Mononuclear cell (primary cell): ENCODE data around the gene RGMB. TPM values are rescaled to one million over a fixed set of nuclear protein-coding genes. Genes with fewer than 3 reads are reported as not detected.
A peak's percentile ranks its signal among the peaks of the same experiment; 100 is the strongest.
"Not testable (repeated sequence)": the region's sequence is repeated elsewhere in the genome, so short reads cannot be mapped to it uniquely, and the experiment has no call there.

Source experiments
- H3K27me3 ChIP-seq: 2 replicates; pipeline ENCODE4 v1.6.0; 2011; ENCODE audit warnings: low read length, control low read depth; ENCODE audit not compliant: insufficient read depth
- H3K4me1 ChIP-seq: 2 replicates; pipeline ENCODE4 v1.5.1; 2011; ENCODE audit warnings: mild to moderate bottlenecking, low read length, control low read depth; ENCODE audit not compliant: insufficient read depth
- H3K4me3 ChIP-seq: 2 replicates; pipeline ENCODE4 v1.5.1; 2011; ENCODE audit warnings: mild to moderate bottlenecking, low read length, moderate library complexity
- H3K9me3 ChIP-seq: 2 replicates; pipeline ENCODE4 v1.5.1; 2011; ENCODE audit warnings: low read depth, mild to moderate bottlenecking, control low read depth, low read length
- total RNA-seq: library from RNA; depleted of rRNA; stranded (reverse); fragments of >200 nt; gene quantifications from one replicate; pipeline ENCODE4 v1.2.3, GENCODE V29; 2012

RGMB gene
- total RNA-seq, result 21.3 TPM

GRCh38 chr5:98773464-98774191 is at the start of gene RGMB:
Gene RGMB (plus strand): TSS chr5:98773663. CDS start chr5:98774071, 408 bp downstream.
- Histone ChIP-seq H3K4me3 (peak within 1 kb of the TSS; percentile 54), H3K27me3 (peaks cover 78% of the 10 kb centered on the region), H3K4me1 (peaks cover 54% of the 10 kb centered on the region), H3K9me3 (no peaks in the 10 kb centered on the region)

GRCh38 chr5:98726258-98726657 is 47.2 kb upstream of the RGMB start:
- Histone ChIP-seq H3K9me3 (no peaks in the 10 kb centered on the region), H3K27me3 (no peaks in the 10 kb centered on the region), H3K4me1 (no peaks in the 10 kb centered on the region), H3K4me3 (no peak overlapping the region)

GRCh38 chr5:98727686-98728085 is 45.8 kb upstream of the RGMB start:
- Histone ChIP-seq H3K4me1 (no peaks in the 10 kb centered on the region), H3K9me3 (no peaks in the 10 kb centered on the region), H3K4me3 (no peak overlapping the region), H3K27me3 (no peaks in the 10 kb centered on the region)

- Histone ChIP-seq H3K4me3 (no peak overlapping the region), H3K4me1 (no peaks in the 10 kb centered on the region), H3K9me3 (no peaks in the 10 kb centered on the region), H3K27me3 (peaks cover 3% of the 10 kb centered on the region)
Measured at GRCh38 chr5:98734646-98735045, 38.8 kb upstream of the RGMB start.

GRCh38 chr5:98735806-98736507 is 37.5 kb upstream of the RGMB start:
- H3K27me3 ChIP-seq, result peaks cover 3% of the 10 kb centered on the region
- no peaks in the 10 kb centered on the region for H3K4me1 ChIP-seq
- no peak overlapping the region for H3K4me3 ChIP-seq
- H3K9me3 ChIP-seq, result no peaks in the 10 kb centered on the region

- Histone ChIP-seq H3K4me3 (no peak overlapping the region), H3K27me3 (peaks cover 3% of the 10 kb centered on the region), H3K4me1 (no peaks in the 10 kb centered on the region), H3K9me3 (no peaks in the 10 kb centered on the region)
Measured at GRCh38 chr5:98736753-98737152, 36.7 kb upstream of the RGMB start.

GRCh38 chr5:98737441-98737840 is 36.0 kb upstream of the RGMB start:
- H3K9me3 ChIP-seq, H3K4me1 ChIP-seq, H3K27me3 ChIP-seq, H3K4me3 ChIP-seq: not testable (repeated sequence)

- not testable (repeated sequence) for H3K27me3 ChIP-seq, H3K9me3 ChIP-seq, H3K4me1 ChIP-seq, H3K4me3 ChIP-seq
Measured at GRCh38 chr5:98738481-98739149, 34.8 kb upstream of the RGMB start.

GRCh38 chr5:98741926-98742325 is 31.5 kb upstream of the RGMB start:
- Histone ChIP-seq H3K4me1 (no peaks in the 10 kb centered on the region), H3K9me3 (no peaks in the 10 kb centered on the region), H3K27me3 (peaks cover 2% of the 10 kb centered on the region), H3K4me3 (no peak overlapping the region)

GRCh38 chr5:98742396-98743073 is 30.9 kb upstream of the RGMB start:
- Histone ChIP-seq H3K27me3 (peaks cover 2% of the 10 kb centered on the region), H3K4me3 (no peak overlapping the region), H3K4me1 (no peaks in the 10 kb centered on the region), H3K9me3 (no peaks in the 10 kb centered on the region)

- H3K9me3 ChIP-seq, H3K27me3 ChIP-seq, H3K4me3 ChIP-seq, H3K4me1 ChIP-seq: not testable (repeated sequence)
Measured at GRCh38 chr5:98748259-98748658, 25.2 kb upstream of the RGMB start.

- no peaks in the 10 kb centered on the region for H3K9me3 ChIP-seq
Measured at GRCh38 chr5:98749046-98749445, 24.4 kb upstream of the RGMB start.

GRCh38 chr5:98750693-98751092 is 22.8 kb upstream of the RGMB start:
- H3K4me1 ChIP-seq, result no peaks in the 10 kb centered on the region
- no peaks in the 10 kb centered on the region for H3K9me3 ChIP-seq
- no peaks in the 10 kb centered on the region for H3K27me3 ChIP-seq

More at GRCh38 chr5:98749046-98749445, 24.4 kb upstream of the RGMB start:
- no peaks in the 10 kb centered on the region for H3K4me1 ChIP-seq
- H3K4me3 ChIP-seq, result no peak overlapping the region
- H3K27me3 ChIP-seq, result no peaks in the 10 kb centered on the region

GRCh38 chr5:98752331-98752730 is 21.1 kb upstream of the RGMB start:
- H3K4me3 ChIP-seq, H3K4me1 ChIP-seq, H3K9me3 ChIP-seq, H3K27me3 ChIP-seq: not testable (repeated sequence)

More at GRCh38 chr5:98750693-98751092, 22.8 kb upstream of the RGMB start:
- H3K4me3 ChIP-seq, result no peak overlapping the region

GRCh38 chr5:98752801-98753200 is 20.7 kb upstream of the RGMB start:
- H3K4me3 ChIP-seq, H3K4me1 ChIP-seq, H3K9me3 ChIP-seq, H3K27me3 ChIP-seq: not testable (repeated sequence)
